ENCODE results near the gene EIF4B.
A peak's percentile ranks its signal among the peaks of the same experiment; 100 is the strongest.

EIF4B gene

GRCh38 chr12:53060064-53060720 lies 53.9 kb downstream of the EIF4B start:
- DNase-seq: no peak

DNA sequence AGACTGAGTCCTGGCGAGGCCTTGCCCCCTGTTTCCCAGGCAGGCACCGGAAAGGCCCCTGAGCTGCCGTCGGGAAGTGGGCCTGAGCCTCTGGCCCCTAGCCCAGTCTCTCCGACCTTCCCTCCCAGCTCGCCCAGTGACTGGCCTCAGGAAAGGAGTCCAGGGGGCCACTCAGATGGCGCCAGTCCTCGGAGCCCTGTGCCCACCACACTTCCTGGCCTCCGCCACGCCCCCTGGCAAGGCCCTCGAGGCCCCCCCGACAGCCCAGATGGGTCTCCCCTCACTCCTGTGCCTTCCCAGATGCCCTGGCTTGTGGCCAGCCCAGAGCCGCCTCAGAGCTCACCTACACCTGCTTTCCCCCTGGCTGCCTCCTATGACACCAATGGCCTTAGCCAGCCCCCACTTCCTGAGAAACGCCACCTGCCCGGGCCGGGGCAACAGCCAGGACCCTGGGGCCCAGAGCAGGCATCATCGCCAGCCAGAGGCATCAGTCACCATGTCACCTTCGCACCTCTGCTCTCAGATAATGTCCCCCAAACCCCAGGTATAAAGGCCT lies 54.5 kb downstream of the EIF4B start:
- DNase-seq: peak; percentile 81

GRCh38 chr12:53061404-53062010 lies 55.3 kb downstream of the EIF4B start:
- peak; percentile 68 for DNase-seq

DNA sequence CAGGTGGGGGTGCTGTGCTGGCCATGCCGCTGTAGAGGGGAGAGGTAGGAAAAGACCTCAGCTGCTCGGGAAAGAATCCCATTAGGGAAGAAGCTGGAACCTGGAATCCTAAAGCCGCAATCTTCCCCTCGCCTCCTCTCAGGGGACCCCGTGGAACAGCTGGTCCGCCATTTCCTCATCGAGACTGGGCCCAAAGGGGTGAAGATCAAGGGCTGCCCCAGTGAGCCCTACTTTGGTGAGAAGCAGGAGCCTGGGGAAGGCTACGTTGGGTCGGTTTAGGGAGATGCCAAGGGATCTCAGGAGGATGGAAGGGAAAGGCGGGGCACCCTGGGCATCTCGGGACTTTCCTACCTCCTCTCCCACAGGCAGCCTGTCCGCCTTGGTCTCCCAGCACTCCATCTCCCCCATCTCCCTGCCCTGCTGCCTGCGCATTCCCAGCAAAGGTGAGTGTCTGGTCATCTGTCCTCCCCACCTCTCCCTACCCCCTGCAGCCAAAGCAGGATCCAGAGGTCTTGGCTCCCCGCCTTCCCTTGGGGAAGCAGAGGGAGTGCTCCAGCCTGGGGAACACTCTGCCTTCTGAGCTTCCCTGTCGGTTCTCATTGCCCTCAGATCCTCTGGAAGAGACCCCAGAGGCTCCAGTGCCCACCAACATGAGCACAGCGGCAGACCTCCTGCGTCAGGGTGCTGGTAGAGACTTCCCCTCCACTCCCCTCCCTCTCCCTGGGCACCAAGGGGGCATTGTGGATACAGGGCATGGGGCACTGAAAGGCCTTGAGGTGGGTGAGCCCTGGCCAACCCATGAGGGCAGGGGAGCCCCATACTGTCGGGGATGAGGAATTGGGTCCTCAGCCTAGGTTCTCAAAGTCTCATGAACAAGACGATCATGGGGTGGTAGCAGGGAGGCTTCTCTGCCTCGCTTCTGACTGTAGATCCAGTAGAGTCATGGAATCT lies 56.0 kb downstream of the EIF4B start:
- no peak for DNase-seq

DNA sequence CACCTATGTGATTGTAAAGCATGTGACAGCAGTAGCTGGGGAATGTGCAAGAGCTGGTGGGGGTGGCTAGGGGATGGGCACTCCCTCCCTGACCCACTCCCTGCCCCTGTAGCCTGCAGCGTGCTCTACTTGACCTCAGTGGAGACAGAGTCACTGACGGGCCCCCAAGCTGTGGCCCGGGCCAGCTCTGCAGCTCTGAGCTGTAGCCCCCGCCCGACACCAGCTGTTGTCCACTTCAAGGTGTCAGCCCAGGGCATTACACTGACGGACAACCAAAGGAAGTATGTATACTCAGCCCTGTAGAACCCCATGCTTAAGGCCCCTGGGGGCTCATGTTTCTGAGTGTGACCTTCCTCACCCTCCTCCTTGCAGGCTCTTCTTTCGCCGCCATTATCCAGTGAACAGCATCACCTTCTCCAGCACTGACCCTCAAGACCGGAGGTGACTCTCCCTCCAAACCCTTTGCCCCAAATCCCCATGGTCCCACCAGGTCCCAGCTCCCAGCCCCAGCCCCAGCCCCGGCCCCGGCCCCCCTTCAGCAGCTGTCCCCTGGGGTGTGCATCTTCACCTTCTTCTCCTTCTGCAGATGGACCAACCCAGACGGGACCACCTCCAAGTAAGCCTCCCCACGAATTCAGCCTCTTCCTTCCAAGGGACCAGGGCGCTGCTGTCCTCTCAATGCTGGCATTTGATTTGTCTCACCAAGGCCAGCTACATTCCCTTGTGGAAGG lies 56.9 kb downstream of the EIF4B start:
- DNase-seq: no peak

GRCh38 chr12:53063708-53064612 lies 57.7 kb downstream of the EIF4B start:
- DNase-seq: no peak

GRCh38 chr12:53064613-53065436 lies 58.6 kb downstream of the EIF4B start:
- no peak for DNase-seq

- no peak for DNase-seq
Observed at GRCh38 chr12:53065470-53065869, 59.2 kb downstream of the EIF4B start.

DNA sequence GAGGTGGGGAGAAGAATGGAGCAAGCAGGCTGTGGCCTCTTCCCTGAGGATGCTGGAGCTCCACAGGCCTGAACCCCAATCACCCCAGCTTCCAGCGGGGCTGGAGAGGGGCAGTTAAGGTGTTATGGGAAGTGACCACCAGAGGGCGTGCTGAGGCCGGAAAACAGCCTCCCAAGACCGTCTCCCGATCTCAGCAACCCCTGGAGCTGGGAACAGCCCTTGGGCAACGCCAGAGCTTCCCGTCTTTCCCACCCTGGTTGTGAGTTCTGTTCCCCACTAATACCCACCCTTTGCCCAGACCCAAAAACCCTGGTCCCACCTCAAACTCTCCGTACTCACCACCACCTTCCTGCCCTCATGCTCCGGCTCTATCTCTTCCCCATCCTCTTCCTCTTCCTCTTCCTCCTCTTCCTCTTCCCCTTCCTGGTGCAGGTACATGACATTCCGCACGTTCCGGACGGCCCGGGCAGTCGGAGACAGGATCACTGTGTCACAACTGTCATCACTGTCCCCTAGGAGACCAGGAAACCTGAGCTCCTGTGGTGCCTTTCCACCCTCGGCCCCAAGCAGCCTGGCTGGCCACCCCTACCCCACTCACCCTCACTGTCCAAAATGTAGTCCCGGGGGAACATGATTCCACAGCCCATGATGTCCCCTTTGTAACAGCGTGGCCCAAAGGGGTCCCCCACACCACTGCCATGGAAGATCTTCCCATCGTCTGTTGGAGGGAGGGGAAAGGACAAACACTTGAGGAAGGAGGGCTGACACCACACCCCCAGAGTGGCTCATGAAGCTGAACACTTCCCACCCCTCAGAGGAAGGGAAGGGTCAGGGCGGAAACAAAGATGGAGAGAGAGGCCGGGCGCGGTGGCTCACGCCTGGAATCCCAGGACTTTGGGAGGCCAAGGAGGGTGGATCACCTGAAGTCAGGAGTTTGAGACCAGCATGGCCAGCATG lies 60.0 kb downstream of the EIF4B start:
- DNase-seq: peak; percentile 65

GRCh38 chr12:53067074-53067992 lies 61.1 kb downstream of the EIF4B start:
- DNase-seq: no peak

GRCh38 chr12:53067993-53068770 lies 61.9 kb downstream of the EIF4B start:
- no peak for DNase-seq

DNA sequence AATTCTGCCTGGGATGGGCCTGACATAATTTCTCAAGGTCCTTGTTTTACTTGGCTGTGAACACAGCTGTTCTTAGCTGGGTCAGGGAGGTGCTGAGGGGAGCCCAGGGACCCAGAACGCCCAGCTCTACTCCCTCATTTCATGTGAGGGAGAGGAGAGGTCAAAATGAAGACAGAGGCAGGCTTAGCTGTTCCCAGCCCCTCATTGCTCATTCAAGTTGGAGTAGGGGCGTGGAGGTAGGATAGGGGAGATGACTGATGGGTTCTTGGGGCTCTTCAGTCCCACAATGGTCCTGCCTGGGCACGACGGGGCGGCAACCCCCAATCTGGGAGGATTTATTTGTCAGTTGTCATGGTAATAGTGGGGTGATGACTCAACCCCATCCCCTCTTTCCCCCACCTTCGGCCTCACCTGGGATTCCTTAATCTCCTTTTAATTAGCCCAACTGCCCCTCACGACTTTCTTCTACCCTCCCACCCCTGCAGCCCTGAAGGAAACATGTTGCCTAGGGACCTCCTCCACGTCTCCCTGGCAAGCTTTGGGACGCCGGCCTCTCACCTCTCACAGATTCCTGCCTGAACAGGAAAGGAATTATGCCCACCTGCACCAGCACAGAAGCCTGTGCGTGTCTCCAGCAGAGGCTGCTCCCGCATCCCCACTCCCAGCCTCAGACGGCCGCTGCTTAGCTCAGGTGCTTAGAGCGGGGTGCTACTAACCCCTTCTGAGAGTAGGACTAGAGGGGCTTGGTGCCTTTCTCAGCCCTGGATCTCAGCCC lies 62.7 kb downstream of the EIF4B start:
- no peak for DNase-seq

GRCh38 chr12:53069621-53070410 lies 63.6 kb downstream of the EIF4B start:
- DNase-seq: no peak

GRCh38 chr12:53070877-53071492 lies 64.7 kb downstream of the EIF4B start:
- no peak for DNase-seq
